Measurements from ENCODE around the gene CHRNA4.
A peak's percentile ranks its signal among the peaks of the same experiment; 100 is the strongest.

DNA sequence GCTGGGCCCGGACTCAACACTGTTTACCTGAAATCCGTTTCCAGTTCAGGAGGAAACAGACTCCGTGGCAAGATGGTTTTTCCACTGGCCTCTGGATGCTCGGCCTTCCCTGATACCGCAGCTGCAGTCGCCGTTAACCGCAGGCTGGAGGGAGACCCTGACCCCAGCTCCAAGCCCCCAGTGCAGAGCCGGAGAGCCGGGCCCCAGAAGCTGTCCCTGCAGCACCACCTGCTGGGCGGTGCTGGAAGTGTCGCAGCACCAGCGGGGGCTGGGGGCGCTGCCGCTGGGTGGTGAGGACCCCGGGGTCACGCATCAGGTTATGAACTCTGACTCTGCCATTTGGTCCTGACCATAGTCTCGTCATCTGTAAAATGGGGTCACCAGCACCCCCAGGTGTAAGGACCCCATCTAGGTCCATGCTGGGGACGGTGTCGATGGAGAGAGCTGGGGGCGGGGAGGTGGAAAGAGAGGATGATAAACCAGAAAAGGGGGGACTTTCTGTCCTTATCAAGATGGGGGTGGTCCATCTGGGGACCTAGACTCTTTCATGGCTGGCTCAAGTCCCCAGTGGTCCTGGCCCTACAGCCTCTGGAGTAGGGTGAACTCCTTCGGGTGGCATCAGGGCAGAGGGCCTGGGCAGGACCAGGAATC is 20.8 kb upstream of the CHRNA4 start:
- TF ChIP-seq, protein P1, sequence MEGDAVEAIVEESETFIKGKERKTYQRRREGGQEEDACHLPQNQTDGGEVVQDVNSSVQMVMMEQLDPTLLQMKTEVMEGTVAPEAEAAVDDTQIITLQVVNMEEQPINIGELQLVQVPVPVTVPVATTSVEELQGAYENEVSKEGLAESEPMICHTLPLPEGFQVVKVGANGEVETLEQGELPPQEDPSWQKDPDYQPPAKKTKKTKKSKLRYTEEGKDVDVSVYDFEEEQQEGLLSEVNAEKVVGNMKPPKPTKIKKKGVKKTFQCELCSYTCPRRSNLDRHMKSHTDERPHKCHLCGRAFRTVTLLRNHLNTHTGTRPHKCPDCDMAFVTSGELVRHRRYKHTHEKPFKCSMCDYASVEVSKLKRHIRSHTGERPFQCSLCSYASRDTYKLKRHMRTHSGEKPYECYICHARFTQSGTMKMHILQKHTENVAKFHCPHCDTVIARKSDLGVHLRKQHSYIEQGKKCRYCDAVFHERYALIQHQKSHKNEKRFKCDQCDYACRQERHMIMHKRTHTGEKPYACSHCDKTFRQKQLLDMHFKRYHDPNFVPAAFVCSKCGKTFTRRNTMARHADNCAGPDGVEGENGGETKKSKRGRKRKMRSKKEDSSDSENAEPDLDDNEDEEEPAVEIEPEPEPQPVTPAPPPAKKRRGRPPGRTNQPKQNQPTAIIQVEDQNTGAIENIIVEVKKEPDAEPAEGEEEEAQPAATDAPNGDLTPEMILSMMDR (conservative IDR thresholded peaks at IDR 0.05; ENCODE audit: low read depth, low read length): peak; percentile 72
- TF ChIP-seq, protein P2, sequence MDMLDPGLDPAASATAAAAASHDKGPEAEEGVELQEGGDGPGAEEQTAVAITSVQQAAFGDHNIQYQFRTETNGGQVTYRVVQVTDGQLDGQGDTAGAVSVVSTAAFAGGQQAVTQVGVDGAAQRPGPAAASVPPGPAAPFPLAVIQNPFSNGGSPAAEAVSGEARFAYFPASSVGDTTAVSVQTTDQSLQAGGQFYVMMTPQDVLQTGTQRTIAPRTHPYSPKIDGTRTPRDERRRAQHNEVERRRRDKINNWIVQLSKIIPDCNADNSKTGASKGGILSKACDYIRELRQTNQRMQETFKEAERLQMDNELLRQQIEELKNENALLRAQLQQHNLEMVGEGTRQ (IDR thresholded peaks at IDR 0.05; ENCODE audit: low read depth, low read length): no peak
- TF ChIP-seq SMC3 (IDR thresholded peaks at IDR 0.05; ENCODE audit: low read depth, low read length): peak; percentile 55
- TF ChIP-seq RFX5 (IDR thresholded peaks at IDR 0.05; ENCODE audit: low read depth, low read length): no peak
- TF ChIP-seq NFE2L2 (IDR thresholded peaks at IDR 0.05; ENCODE audit: low read depth, low read length): no peak
- TF ChIP-seq POLR2A (IDR thresholded peaks at IDR 0.05; ENCODE audit: low read depth, low read length): no peak
- no peak for TF ChIP-seq FOS (IDR thresholded peaks at IDR 0.05; ENCODE audit: low read depth, low read length)
- TF ChIP-seq BHLHE40 (IDR thresholded peaks at IDR 0.05; ENCODE audit: low read depth, low read length): no peak
- peak; percentile 77 for TF ChIP-seq RAD21 (IDR thresholded peaks at IDR 0.05; ENCODE audit: low read length)
- TF ChIP-seq CEBPB (IDR thresholded peaks at IDR 0.05; ENCODE audit: low read depth, low read length): no peak
- TF ChIP-seq CHD1 (IDR thresholded peaks at IDR 0.05; ENCODE audit: low read depth, low read length): no peak
- TF ChIP-seq MAZ (IDR thresholded peaks at IDR 0.05; ENCODE audit: borderline replicate concordance, low read depth, low read length): peak; percentile 50; the same call in 1 of the 2 replicates
- TF ChIP-seq MXI1 (IDR thresholded peaks at IDR 0.05; ENCODE audit: borderline replicate concordance, low read depth, low read length): no peak
- TF ChIP-seq MAFK (IDR thresholded peaks at IDR 0.05; ENCODE audit: low read depth, low read length): no peak
